HuH-7.5 (cell line): ENCODE results near the gene ACSS3.
"Not testable (repeated sequence)": the region's sequence is repeated elsewhere in the genome, so short reads cannot be mapped to it uniquely, and the experiment has no call there.

ENCODE experiments used
- DNase-seq: peaks from one replicate; pipeline ENCODE4 v3.0.0; 2011; ENCODE audit warnings: low spot score

ACSS3 gene

DNA sequence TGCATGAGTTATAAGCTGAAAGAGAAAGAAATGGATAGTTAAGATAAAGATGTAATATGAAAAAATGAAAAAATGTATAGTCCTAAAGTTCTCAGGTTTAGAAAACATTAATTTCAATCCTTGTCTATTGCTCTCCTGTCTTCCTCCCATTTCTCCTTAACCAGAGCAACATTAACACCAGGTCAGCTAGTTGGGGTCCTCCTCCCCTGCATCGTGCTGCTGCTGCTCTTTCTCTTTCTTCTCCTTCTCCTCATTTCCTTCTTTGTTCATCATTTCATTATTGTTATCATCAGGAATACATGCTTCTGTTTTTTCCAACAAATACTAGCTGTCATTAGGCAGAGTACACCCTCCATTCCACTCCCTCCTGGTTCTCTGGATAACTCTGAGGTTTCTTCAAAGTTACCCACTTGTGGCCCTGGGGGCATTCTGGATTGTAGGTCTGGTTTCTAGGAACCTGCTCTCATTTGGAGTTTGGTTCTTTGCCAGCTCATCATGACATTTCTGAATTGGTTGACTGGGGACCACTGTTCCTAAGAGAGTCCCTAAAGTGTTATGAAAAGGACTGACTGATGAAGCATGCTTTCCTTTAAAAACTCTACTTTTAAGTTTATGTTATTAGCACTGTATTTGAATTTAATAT, 17.0 kb downstream of the ACSS3 start:
- no peak for DNase-seq

DNA sequence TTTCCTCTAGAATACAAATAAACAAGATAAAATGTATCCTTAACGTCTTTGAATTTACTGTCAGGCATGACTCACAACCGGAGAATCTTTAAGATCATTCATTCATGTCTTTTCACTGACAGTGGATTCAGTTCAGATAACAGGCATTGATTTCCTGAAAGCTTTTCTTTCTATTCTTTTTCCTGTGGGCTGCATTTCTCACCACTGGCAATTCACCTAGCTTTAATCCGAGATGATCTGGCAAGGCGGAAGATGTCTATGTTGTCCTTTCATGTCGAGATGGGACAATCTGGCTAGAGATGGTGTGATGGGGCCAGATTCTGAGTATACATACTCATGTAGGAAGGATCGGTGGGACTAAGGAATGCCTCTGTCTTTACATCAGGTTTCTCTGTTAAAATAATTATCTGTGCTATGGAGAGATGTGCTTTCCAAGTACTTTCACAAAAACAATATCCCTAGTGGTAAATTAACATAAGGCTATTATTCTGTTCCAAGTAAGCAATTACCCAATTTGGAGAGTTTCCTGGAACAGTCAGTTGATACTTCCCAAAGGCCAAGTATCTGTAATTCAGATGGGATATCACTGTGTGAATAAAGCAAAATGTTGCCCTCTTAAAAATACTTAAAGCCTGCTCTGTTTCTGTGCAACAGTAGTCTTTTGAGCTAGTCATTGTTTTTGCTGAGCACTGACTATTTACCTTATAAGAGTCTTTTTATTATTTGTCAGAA, 17.8 kb downstream of the ACSS3 start:
- DNase-seq: no peak

DNA sequence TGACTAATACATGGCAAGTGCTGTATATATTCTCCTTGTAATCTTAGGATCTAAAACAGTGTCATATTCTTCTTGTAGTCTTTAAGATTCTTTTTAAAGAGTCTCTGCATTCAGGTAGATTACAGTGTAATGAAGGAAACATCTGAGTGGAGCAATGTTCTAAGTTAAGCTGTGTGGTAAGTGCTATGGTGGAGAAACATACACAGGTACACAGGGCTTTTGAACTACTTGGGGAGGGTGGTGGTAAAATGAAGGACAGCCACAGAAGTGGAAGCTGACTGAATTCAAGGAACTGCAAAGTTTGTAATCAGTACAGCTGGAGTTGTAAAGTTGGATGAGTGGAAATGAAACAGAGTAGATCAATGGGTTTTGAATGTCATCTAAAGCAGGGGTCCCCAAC, 27.8 kb downstream of the ACSS3 start:
- no peak for DNase-seq

DNA sequence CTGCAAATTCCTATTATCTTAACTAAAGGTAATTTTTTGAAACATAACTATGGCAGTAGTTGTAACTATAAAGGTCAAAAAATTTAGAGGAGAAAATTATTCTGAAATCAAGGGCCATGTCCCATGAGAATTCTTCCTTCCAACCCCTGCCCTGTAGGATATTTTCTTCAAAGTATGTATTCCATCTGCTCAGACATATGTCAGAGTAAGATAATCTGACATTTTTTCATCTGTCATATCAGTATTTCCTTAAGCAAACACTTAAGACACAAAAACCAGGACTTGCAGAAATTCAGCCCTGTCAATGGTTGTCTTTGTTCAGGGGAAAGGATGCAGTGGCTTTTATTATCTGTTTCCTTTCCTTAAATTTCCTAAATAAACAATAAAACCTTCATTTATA, 36.3 kb downstream of the ACSS3 start:
- DNase-seq: no peak

GRCh38 chr12:81119069-81119468, 41.2 kb downstream of the ACSS3 start:
- DNase-seq: not testable (repeated sequence)

- DNase-seq: no peak
Measured at GRCh38 chr12:81120961-81121360, 43.1 kb downstream of the ACSS3 start.

DNA sequence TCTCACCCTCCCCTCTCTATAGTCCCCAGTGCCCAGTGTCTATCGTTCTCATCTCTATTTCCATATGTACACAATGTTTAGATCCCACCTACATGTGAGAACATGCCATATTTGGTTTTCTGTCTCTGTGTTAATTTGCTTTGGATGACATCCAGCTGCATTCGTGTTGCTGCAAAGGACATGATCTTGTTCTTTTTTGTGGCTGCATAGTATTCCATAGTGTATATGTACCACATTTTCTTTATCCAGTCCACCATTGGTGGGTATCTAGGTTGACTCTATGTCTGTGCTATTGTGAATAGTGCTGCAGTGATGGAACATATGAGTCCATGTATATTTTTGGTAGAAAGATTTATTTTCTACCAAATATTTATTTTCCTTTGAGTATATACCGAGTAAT, 45.7 kb downstream of the ACSS3 start:
- no peak for DNase-seq

GRCh38 chr12:81125691-81126090, 47.8 kb downstream of the ACSS3 start:
- no peak for DNase-seq

GRCh38 chr12:81128930-81129554, 51.2 kb downstream of the ACSS3 start:
- no peak for DNase-seq

- DNase-seq: no peak
Measured at GRCh38 chr12:81136519-81136918, 58.6 kb downstream of the ACSS3 start.

DNA sequence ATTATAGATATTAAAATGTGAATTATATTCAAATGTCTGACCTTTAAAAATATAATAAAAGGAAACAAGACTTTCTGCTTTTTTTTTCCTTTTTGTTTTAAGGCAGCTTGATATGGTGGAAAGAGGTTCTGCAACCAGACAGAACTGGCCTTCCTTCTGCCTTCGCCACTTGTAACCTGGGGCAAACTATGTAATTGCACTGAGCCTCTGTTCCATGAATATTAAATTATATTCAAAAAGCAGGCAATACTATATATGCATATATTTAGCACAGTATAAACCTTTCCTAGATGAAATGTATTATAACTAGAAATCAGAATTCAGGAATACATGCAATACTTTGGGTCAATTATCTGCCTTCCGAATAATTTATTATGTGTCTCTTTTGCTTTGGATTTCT, 59.9 kb downstream of the ACSS3 start:
- no peak for DNase-seq

GRCh38 chr12:81141217-81141616, 63.3 kb downstream of the ACSS3 start:
- no peak for DNase-seq

DNA sequence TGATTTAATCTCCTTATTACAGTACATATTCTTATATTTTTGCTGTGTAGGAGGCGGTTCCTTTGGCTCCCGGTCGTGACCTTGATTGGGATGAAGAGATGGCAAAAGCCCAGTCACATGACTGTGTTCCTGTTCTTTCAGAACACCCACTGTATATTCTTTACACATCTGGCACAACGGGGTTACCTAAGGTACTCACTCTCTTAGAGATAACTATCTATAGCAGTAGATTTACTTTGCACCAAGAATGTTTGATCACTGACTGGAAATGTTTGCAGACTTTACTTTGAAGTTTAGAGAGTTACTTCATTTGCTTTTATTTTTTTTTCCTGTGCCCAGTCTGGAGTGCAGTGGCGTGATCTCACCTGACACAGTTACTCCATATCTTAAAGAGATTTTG, 65.2 kb downstream of the ACSS3 start:
- peak; percentile 62 for DNase-seq

- DNase-seq: peak; percentile 16
Measured at GRCh38 chr12:81146228-81147225, 68.6 kb downstream of the ACSS3 start.

DNA sequence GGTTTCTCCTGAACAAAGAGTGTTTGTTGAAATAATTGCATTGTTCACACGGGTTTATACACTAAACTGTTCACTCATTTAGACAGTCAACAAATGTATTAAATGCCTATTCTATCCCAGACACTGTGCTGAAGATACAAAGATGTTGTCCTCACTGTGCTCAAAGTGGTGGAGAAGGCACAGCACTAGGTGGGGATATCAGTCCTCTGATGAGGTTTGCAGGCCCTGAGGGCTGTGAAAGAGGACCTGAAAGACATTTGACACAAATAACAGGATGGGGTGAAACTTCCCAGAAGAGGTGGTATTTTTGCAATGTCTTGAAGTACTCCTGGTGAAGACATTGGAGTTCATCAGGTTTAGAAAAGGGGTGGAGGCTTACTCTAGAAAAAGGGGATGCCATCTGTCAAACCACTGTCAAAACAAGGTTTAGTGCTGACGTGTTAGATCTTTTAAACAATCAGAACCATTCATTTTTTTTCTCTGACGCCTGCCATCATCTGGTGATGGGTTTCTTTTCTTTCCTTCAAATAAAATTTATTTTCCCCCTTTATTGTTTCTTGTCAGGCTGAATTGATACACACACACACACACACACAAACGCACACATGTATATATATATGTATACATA, 69.5 kb downstream of the ACSS3 start:
- no peak for DNase-seq

DNA sequence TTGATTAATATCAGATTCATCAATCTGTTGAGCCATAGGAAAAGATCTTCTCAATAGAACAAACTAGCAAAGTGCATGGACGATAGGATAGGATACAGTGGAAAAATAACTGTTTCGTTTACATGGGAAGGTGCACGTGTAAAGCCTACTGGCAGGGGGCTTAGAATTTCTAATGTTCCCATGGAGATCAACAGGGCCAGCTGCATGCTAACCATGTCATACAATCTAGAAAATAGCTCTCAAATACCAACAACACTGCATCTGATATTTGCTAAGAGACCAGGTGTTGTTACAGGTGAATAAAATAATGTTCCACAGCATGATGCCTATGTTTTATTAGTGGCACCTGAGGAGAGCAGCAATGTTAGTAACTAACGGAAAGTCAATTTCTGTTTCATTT, 72.5 kb downstream of the ACSS3 start:
- no peak for DNase-seq

DNA sequence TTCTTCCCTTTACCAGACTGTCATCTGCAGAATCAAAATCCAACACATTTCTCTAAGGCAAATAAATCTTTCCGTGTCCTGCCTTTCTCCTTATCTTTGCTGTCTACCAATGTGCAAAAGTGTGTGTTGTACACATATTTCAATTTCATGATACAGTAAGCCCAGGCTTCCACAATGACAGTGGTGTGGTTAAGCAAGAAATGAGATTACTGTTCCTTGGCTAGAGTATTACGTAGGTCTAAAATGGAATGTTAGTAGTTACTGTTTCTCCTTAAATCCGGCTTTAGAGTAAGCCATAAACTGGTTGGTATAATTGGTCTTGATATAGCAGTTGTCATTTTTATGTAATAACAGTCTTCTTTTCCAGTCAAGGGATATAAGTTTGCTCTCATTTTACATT, 82.0 kb downstream of the ACSS3 start:
- DNase-seq: no peak

DNA sequence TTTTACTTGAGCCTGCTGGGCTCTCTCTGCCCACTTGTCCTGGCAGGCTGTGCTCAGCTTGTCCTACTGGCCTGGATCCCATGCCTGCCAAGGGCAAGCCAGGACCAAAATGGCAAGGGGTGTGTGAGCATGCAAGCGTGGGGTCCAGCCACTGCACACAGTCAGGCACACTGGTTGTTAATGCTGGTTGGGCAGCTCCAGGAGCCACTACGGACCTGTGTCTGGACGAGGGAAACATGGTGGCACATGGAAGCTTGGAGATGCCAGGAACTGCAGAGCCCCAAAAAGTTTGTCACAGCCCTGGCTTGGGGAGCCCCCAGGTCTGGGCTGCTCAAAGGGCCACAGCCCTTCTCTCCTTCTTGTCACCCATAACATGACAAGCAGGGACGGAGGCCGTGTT, 83.8 kb downstream of the ACSS3 start:
- no peak for DNase-seq

DNA sequence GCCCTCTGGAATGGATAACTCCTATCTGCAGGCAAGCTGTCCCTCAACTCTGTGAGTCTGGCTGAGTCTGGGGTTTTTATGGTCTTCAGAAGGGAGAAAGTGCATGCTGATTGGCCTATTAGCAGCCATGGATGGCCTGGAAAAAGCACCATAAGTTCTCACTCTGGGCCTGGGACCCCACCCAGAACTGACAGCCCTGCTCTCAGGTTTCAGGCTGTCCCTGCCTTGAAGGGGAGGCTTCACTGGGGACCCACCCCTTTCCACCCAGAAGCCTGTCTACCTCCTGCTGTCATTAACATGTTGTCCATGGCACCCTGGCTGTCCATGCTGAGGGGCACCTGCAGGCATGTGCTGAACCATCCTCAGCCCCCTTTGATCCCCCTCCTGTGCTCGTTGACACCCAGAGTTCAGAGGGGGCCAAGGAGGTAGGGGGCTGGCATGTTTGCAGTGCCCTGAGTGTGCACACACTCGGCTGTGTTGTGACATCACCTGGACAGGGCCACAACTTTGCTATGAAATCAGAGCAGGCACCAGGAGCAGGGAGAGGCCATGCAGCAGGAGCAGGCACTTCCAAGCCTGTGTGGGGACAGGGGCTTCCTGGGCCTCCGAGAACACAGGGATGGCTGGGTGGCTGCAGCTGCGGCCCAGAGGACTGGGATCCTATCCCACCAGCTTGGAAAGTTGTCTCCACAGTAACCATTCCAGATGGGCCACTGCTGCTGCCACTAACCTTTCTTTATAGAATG, 84.7 kb downstream of the ACSS3 start:
- no peak for DNase-seq

DNA sequence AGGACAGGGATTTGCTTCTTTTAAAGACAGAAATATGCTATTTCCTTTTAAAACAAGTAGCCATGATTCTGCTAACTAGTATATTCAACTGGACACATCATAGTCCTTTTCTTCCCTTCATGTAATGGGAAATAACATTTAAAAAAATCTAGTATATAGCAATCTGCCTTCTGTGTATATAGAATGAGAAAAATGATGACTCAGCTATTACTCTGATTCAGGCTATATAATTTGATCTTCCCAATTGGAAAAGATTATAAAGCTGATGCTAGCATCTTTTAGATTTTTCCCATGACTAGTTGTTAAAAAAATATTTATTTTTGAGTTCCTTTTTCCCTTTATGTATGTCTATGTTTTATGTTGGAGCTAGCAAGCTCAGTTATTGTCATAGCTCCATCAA, 86.9 kb downstream of the ACSS3 start:
- no peak for DNase-seq

GRCh38 chr12:81166790-81167189, 88.9 kb downstream of the ACSS3 start:
- DNase-seq: no peak
